Loucy (cell line): Measurements from ENCODE around the gene CRABP1.

Experiments used
- H2AFZ ChIP-seq: fragments of 200-600 bp; sonication (generic); 2 replicates; pipeline ENCODE4 v1.6.0; 2016; ENCODE audit warnings: antibody characterized with exemption, mild to moderate bottlenecking, low read length, moderate library complexity
- H3F3A ChIP-seq: fragments of 200-600 bp; 2 replicates; pipeline ENCODE4 v1.6.0; 2016; ENCODE audit warnings: antibody characterized with exemption, low read depth, mild to moderate bottlenecking
- H3K27me3 ChIP-seq: fragments of 200-600 bp; sonication (generic); 2 replicates; pipeline ENCODE4 v1.6.1; 2014; ENCODE audit warnings: low read length, mild to moderate bottlenecking; ENCODE audit not compliant: insufficient read depth, poor library complexity, severe bottlenecking
- H3K36me3 ChIP-seq: fragments of 200-600 bp; sonication (generic); 2 replicates; pipeline ENCODE4 v1.6.1; 2016; ENCODE audit warnings: low read length; ENCODE audit not compliant: insufficient read depth
- H3K4me1 ChIP-seq: fragments of 200-600 bp; sonication (generic); 2 replicates; pipeline ENCODE4 v1.5.1; 2014; ENCODE audit warnings: low read length, mild to moderate bottlenecking; ENCODE audit not compliant: insufficient read depth, poor library complexity, severe bottlenecking
- H3K4me2 ChIP-seq: fragments of 200-600 bp; sonication (generic); 2 replicates; pipeline ENCODE4 v1.6.0; 2014; ENCODE audit warnings: antibody characterized with exemption, low read length, low read depth, mild to moderate bottlenecking; ENCODE audit not compliant: poor library complexity, severe bottlenecking
- H3K4me3 ChIP-seq: fragments of 200-600 bp; sonication (generic); 2 replicates; pipeline ENCODE4 v1.5.1; 2014; ENCODE audit warnings: low read length, mild to moderate bottlenecking, mixed read lengths; ENCODE audit not compliant: poor library complexity, severe bottlenecking
- H3K79me2 ChIP-seq: fragments of 200-600 bp; sonication (generic); 2 replicates; pipeline ENCODE4 v1.6.1; 2014; ENCODE audit warnings: low read length; ENCODE audit not compliant: insufficient read depth
- H3K9ac ChIP-seq: fragments of 200-600 bp; sonication (generic); 2 replicates; pipeline ENCODE4 v1.6.0; 2014; ENCODE audit warnings: mild to moderate bottlenecking, low read depth, low read length, moderate library complexity; ENCODE audit not compliant: poor library complexity, severe bottlenecking
- H3K9me2 ChIP-seq: fragments of 200-600 bp; sonication (generic); replicated peaks from 2 replicates; pipeline ENCODE4 v1.6.1; 2016; ENCODE audit warnings: low read depth, low read length, mixed read lengths
- H3K9me3 ChIP-seq: fragments of 200-600 bp; sonication (generic); 2 replicates; pipeline ENCODE4 v1.6.1; 2014; ENCODE audit warnings: mild to moderate bottlenecking, antibody characterized with exemption, low read length, low read depth; ENCODE audit not compliant: insufficient read depth
- H4K20me1 ChIP-seq: fragments of 200-600 bp; sonication (generic); 2 replicates; pipeline ENCODE4 v1.6.0; 2014; ENCODE audit warnings: antibody characterized with exemption, low read length, mild to moderate bottlenecking; ENCODE audit not compliant: insufficient read depth, poor library complexity, severe bottlenecking
- EZH2phosphoT487 ChIP-seq: fragments of 200-600 bp; IDR thresholded peaks from 2 replicates; pipeline ENCODE4 v1.6.1; 2018; ENCODE audit warnings: antibody characterized with exemption, mild to moderate bottlenecking, moderate library complexity, borderline replicate concordance
- TF ChIP-seq, protein P1 (sequence below): fragments of 200-600 bp; sonication (generic); conservative IDR thresholded peaks from 2 replicates; pipeline ENCODE4 v1.5.1; 2014; ENCODE audit warnings: mild to moderate bottlenecking, antibody characterized with exemption, low read length

The CRABP1 gene

DNA sequence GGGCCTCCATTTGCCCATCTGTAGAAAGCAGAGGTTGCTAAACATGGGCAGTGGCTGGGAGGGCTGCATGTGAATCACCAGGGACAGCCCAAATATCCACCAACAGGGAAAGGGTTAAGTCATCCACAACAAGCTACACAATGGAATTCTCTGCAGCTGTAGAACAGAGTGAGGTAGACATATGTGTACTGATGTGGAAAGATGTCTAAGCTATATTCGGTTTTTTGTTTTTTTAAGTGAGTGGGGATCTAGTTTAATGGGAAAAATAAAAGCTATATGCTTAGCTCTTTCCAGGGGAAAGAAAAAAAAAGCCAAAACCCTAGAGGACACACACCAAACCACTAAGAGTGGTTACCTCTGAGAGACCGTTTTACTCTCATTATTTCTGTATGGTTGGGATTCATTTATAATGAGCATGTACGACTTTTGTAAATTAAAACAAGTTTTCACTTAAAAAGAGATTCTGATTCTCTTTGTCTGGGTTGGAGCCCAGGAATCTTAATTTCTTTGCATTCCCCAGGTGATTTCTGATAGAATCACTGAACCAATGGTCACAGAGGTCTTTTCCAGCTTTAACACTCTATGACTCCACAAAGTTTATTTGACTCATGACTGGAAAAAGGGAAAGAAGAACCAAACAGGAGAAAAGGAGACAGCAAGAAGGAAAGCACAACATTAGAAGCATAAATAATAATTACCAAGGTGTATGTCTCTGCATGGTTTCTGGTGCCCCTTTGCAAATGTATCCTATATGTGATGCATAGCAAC, 19.1 kb downstream of the CRABP1 start:
- Histone ChIP-seq H3K9me3 (no peaks in the 10 kb centered on the region), H3K27me3 (no peaks in the 10 kb centered on the region), H4K20me1 (no peaks in the 10 kb centered on the region), H3K4me2 (no peak overlapping the region), H2AFZ (no peak overlapping the region), H3K4me3 (no peak overlapping the region), H3K9me2 (no peaks in the 10 kb centered on the region), H3K79me2 (no peaks in the 10 kb centered on the region), H3K9ac (no peak overlapping the region), H3K4me1 (no peaks in the 10 kb centered on the region), H3F3A (no peaks in the 10 kb centered on the region), H3K36me3 (no peaks in the 10 kb centered on the region)
- TF ChIP-seq EZH2phosphoT487, result no peak
- TF ChIP-seq, protein P1, sequence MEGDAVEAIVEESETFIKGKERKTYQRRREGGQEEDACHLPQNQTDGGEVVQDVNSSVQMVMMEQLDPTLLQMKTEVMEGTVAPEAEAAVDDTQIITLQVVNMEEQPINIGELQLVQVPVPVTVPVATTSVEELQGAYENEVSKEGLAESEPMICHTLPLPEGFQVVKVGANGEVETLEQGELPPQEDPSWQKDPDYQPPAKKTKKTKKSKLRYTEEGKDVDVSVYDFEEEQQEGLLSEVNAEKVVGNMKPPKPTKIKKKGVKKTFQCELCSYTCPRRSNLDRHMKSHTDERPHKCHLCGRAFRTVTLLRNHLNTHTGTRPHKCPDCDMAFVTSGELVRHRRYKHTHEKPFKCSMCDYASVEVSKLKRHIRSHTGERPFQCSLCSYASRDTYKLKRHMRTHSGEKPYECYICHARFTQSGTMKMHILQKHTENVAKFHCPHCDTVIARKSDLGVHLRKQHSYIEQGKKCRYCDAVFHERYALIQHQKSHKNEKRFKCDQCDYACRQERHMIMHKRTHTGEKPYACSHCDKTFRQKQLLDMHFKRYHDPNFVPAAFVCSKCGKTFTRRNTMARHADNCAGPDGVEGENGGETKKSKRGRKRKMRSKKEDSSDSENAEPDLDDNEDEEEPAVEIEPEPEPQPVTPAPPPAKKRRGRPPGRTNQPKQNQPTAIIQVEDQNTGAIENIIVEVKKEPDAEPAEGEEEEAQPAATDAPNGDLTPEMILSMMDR, result no peak

DNA sequence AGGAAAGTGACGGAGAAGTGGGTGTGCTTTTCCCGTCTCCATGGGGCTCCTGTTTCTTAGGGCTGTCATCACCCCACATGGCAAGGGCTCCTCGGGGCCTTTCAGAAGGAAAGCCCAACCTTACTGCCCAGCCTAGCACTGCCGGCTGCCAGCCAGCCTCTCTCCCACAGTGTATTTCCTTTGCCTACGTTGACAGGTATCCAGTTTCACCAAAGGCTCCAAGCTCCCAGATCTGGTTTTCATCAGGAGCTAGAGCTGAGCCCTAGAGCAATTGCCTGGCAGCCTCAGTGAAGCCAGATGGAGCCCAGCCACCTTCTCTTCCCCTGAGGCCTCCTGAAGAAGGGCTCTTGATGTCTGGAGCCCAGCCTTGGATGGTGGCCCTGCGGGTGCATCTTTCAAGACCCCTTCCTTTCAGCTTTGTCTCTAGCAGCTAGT, 20.2 kb downstream of the CRABP1 start:
- H3K4me1 ChIP-seq, result no peaks in the 10 kb centered on the region
- TF ChIP-seq, protein P1, result no peak
- no peak for TF ChIP-seq EZH2phosphoT487

DNA sequence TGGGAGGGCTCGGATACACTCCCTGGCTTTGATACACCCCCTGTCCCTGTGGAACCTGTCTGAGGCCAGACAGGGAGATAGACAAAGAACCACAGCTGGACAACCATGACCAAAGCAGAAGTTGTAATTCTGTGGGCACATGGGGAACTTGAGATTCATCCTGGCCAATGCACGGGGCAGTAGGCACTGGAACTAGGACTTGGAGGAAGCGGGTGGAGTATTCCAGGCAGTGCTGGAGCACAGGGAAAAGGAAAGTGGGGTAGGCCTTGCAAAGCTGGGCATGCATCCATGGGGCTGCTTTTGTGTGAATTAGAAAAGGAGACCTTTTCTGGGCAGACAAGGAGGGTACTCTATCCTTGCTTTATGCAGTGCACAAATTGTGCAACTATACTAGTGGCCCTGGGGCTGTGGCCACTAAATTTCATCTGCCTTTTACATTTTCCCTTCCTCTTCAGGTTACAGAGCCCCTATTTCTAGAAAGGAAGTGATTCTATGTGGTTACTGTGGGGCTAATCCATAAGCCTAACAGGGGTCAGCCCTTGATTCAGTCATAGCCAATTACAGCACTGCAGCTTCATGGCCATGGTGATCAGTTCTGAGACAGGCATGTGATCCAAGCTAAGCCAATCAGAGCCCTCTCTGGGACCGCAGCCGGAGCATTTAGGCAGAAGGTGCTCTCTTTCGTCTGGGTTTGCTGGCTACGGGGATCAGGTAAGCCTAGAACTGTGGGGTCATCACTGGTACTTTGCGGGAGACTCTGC, 21.0 kb downstream of the CRABP1 start:
- H3K4me2 ChIP-seq, result no peak overlapping the region
- H4K20me1 ChIP-seq, result no peaks in the 10 kb centered on the region
- H3K9ac ChIP-seq, result no peak overlapping the region
- H3K9me2 ChIP-seq, result no peaks in the 10 kb centered on the region
- H3K79me2 ChIP-seq, result no peaks in the 10 kb centered on the region
- TF ChIP-seq, protein P1, result no peak
- TF ChIP-seq EZH2phosphoT487, result no peak
- H3F3A ChIP-seq, result no peaks in the 10 kb centered on the region
- no peak overlapping the region for H3K4me3 ChIP-seq
- no peaks in the 10 kb centered on the region for H3K9me3 ChIP-seq
- no peaks in the 10 kb centered on the region for H3K27me3 ChIP-seq
- H3K36me3 ChIP-seq, result no peaks in the 10 kb centered on the region
- no peak overlapping the region for H2AFZ ChIP-seq
- H3K4me1 ChIP-seq, result peaks cover 4% of the 10 kb centered on the region

More for the DNA sequence above, 20.2 kb downstream of the CRABP1 start:
- Histone ChIP-seq H3K9me2 (no peaks in the 10 kb centered on the region), H3F3A (no peaks in the 10 kb centered on the region), H3K4me3 (no peak overlapping the region), H3K4me2 (no peak overlapping the region), H2AFZ (no peak overlapping the region), H3K79me2 (no peaks in the 10 kb centered on the region), H3K27me3 (no peaks in the 10 kb centered on the region), H4K20me1 (no peaks in the 10 kb centered on the region), H3K9ac (no peak overlapping the region), H3K9me3 (no peaks in the 10 kb centered on the region), H3K36me3 (no peaks in the 10 kb centered on the region)
